GM19043 (cell line): ENCODE data around the gene BBS4.

Source experiments
- ATAC-seq: cut with Tn5 transposase; IDR thresholded peaks from one replicate; pipeline ENCODE4 v1.9.1; 2021; ENCODE audit warnings: low read depth; ENCODE audit not compliant: unreplicated experiment

Gene BBS4

DNA sequence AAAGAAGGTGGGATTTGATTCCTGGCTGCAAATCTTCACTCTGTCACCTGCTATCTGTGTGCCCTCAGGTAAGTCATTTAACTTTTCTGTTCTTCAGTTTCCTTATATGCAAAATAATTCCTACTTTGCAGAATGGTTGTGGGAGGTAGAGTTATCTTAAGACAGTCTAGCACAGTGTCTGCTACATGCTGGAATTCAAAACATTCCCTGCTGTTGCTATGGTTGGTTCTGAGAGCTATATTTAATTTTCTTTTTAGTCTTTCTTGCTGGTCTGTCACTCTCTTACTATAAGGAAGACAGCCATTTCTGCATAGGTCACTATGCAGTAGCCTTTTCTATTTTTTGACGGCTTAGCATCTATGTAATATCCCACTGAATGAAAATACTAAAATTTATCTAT lies 101.5 kb downstream of the BBS4 start:
- no peak for ATAC-seq
